Muscle layer of colon (tissue), 2 donors: ENCODE data around the gene LCN12.

Experiments
- H3K27ac ChIP-seq: one replicate; pipeline ENCODE4 v1.7.0; 2013; ENCODE audit warnings: low read depth, mild to moderate bottlenecking, low read length, moderate library complexity
- H3K27me3 ChIP-seq, 2 donors: one replicate each; pipeline ENCODE4 v1.7.0; 2013; ENCODE audit warnings: low read length in 2 of 2, mild to moderate bottlenecking in 2 of 2; ENCODE audit not compliant: insufficient read depth in 2 of 2, control insufficient read depth in 1 of 2
- H3K36me3 ChIP-seq: one replicate; pipeline ENCODE4 v1.7.0; 2013; ENCODE audit warnings: mild to moderate bottlenecking, low read length; ENCODE audit not compliant: insufficient read depth
- H3K4me1 ChIP-seq: one replicate; pipeline ENCODE4 v1.7.0; 2013; ENCODE audit warnings: mild to moderate bottlenecking, low read length; ENCODE audit not compliant: insufficient read depth
- H3K4me3 ChIP-seq, 2 donors: one replicate each; pipeline ENCODE4 v1.7.0; 2013; ENCODE audit warnings: low read length in 2 of 2, low read depth in 1 of 2, mild to moderate bottlenecking in 1 of 2, moderate library complexity in 1 of 2
- H3K9ac ChIP-seq: one replicate; pipeline ENCODE4 v1.7.0; 2013; ENCODE audit warnings: low read length
- H3K9me3 ChIP-seq: one replicate; pipeline ENCODE4 v1.7.0; 2013; ENCODE audit warnings: mild to moderate bottlenecking, low read length
- donor health status: abdominal sarcoma.
- donor health status: Adenocarcinoma of cecum.

The LCN12 gene

GRCh38 chr9:136949239-136949816, 2.7 kb upstream of the LCN12 start:
- peaks cover 3% of the 10 kb centered on the region for H3K4me1 ChIP-seq
- H3K4me3 ChIP-seq = peak overlapping the region; percentile 38 to 75
- no peaks in the 10 kb centered on the region for H3K27me3 ChIP-seq
- no peaks in the 10 kb centered on the region for H3K9me3 ChIP-seq
- peak overlapping the region; percentile 58 for H3K27ac ChIP-seq
- no peaks in the 10 kb centered on the region for H3K36me3 ChIP-seq
- no peak overlapping the region for H3K9ac ChIP-seq

DNA sequence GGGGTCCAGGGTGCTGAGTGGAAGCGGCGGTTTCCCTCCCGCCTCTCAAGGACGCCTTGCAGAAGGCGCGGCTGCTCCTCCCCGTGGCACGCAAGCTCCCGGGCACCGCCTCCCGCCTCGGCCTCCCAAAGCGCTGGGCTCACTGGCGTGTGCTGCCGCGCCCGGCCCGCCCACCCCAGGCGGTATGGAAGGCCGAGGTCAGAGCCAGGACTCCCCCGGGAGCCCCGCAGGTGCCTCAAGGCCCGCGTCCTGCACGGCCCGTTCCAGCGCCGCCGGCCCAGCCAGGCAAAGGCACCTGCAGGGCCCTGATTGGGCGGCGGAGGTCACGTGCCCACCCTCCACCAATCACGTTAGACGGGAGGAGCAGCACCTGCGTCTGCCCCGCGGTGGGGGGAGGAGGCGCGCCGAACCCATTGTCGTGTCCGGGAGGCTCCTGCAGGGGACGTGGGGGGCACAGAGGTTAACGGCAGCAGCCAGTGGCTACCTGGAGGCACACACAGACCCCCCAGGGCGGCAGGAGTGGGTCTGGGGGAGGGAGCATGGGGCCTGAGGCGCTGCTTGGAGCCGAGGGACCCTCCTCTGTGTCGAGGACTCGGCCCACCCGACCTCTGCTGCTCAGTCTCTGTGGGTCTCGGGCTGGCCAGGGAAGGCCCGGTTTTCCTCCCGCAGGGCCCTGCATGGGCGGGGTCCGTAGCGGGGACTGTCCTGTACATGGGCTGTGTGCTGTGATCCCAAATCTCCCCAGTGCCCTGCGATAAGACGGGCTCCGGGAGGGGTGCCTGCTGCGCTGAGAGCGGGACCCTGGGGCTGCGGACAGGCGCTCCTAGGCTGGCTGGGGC, 2.0 kb upstream of the LCN12 start:
- Histone ChIP-seq H3K9me3 (no peaks in the 10 kb centered on the region), H3K27ac (peak overlapping the region; percentile 58), H3K27me3 (no peaks in the 10 kb centered on the region), H3K9ac (peak overlapping the region; percentile 24), H3K4me1 (peaks cover under 1% of the 10 kb centered on the region), H3K36me3 (no peaks in the 10 kb centered on the region), H3K4me3 (peak overlapping the region; percentile 38 to 75)

DNA sequence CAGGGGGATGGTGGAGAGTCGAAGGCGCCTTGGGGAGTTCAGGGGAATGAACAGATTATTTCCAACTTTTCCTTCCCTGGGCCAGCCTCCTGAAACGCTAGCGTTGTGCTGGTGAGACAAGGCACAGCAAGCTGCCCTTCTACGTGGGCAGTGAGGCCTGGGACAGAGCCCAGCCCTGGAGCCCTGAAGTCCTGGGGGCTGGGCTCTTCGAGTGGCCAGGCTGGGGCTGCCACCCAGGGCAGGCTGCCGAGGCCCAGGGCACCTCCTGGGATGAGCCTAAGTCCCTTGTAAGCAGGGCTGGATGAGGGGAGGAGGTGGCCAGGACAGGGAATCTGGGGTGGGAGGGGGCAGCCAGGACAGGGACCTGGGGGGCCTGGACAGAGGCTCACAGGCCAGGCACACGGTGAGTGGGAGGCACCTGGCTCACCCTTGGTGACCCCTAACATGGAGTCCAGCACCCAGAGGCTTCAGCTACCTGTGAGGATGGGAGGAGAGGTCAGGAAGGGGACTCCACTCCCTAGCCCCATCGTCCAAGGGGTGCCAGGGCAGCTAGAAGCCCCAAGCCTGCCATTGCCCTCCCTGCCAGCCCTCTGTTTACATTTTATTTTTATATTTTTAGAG, 1.3 kb upstream of the LCN12 start:
- Histone ChIP-seq H3K36me3 (no peaks in the 10 kb centered on the region), H3K4me1 (no peaks in the 10 kb centered on the region), H3K4me3 (peak overlapping the region; percentile 38 to 75), H3K27me3 (no peaks in the 10 kb centered on the region), H3K27ac (peak overlapping the region; percentile 36), H3K9ac (peak overlapping the region; percentile 24), H3K9me3 (no peaks in the 10 kb centered on the region)

DNA sequence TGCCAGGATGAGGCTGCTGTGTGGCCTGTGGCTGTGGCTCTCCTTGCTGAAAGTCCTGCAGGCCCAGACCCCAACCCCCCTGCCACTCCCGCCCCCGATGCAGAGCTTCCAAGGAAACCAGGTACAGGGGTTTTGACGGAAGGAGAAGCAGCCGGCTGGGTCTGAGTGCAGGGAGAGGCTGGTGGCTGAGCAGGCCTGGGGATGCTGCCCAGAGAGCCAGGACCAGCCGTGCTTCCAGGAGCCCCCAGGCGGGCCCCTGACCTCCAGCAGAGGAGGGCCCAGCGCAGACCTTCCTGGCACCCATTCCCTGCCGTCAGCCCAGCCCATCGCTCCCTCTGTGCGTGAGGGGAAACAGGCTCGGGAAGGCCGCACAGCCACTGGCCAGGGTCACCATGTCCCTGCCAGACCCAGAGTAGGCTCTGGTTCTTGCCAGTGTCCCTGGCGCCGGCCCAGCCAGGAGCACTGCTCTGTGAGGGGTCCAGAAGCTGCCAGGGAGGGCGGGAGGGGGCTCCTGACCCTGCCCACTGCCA, 313 bp downstream of the LCN12 start:
- Histone ChIP-seq H3K27ac (no peak overlapping the region), H3K36me3 (no peaks in the 10 kb centered on the region), H3K27me3 (no peaks in the 10 kb centered on the region), H3K9ac (no peak overlapping the region), H3K9me3 (no peaks in the 10 kb centered on the region), H3K4me3 (no peak overlapping the region), H3K4me1 (no peaks in the 10 kb centered on the region)

DNA sequence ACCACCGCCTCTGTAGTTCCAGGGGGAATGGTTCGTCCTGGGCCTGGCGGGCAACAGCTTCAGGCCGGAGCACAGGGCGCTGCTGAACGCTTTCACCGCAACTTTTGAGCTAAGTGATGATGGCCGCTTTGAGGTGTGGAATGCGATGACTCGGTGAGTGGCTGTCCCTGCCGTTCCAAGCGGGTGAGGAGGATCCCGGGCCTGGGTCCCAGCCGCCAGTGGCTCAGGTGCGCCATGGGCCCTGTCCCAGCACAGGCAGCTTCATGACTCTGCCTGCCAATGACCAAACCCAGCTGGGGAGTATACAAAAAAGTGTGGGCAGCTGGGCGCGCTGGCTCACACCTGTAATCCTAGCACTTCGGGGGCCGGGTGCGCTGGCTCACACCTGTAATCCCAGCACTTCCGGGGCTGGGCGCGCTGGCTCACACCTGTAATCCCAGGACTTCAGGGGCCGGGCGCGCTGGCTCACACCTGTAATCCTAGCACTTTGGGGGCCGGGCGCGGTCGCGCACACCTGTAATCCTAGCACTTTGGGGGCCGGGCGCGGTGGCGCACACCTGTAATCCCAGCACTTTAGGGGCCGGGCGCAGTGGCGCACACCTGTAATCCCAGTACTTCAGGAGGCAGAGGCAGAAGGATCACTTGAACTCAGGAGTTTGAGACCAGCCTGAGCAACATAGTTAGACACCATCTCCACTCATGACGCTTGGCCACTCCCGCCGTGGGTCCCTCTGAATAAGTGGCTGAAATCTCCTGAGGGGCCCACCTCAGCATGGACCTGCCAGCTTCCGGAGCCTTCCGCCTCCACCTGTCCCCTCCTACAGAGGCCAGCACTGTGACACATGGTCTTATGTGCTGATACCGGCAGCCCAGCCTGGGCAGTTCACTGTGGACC, 1.1 kb downstream of the LCN12 start:
- Histone ChIP-seq H3K9me3 (no peaks in the 10 kb centered on the region), H3K4me3 (no peak overlapping the region), H3K4me1 (no peaks in the 10 kb centered on the region), H3K27ac (no peak overlapping the region), H3K36me3 (no peaks in the 10 kb centered on the region), H3K9ac (no peak overlapping the region), H3K27me3 (no peaks in the 10 kb centered on the region)

GRCh38 chr9:136953771-136954269, 1.7 kb downstream of the LCN12 start:
- Histone ChIP-seq H3K27me3 (no peaks in the 10 kb centered on the region), H3K9me3 (no peaks in the 10 kb centered on the region), H3K4me3 (no peak overlapping the region), H3K4me1 (no peaks in the 10 kb centered on the region), H3K9ac (no peak overlapping the region), H3K36me3 (no peaks in the 10 kb centered on the region), H3K27ac (no peak overlapping the region)

DNA sequence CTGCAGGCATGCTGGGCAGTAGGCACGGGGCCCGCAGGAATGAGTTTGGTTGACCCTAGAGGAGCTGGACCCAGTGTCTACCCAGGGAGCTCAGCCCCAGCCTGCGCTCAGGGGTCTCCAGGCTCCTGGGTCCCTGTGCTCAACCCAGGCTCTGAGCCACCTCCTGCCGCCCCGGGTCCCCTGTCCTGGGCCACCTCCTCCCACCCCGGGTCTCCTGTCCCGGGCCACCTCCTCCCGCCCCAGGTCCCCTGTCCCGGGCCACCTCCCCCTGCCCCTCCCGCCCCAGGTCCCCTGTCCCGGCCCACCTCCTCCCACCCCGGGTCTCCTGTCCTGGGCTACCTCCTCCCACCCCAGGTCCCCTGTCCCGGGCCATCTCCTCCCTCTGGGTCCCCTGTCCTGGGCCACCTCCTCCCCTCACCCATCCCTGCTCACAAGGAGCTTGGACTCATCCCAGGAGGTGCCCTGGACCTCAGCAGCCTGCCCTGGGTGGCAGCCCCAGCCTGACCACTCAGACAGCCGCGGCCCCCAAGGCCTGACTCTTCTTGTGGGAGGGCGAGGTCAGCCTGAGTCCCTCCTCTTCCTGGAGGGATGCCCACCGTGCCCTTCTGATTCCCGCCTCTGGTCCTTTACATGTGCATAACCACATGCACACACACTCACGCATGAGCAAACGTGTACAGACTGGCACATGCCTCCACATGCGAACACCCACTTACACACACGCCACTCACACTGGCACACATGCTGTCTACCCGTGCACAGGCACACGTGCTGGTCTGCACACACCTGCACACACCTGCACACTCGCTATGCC, 2.4 kb downstream of the LCN12 start:
- Histone ChIP-seq H3K4me1 (no peaks in the 10 kb centered on the region), H3K27me3 (no peaks in the 10 kb centered on the region), H3K27ac (no peak overlapping the region), H3K4me3 (no peak overlapping the region), H3K9me3 (no peaks in the 10 kb centered on the region), H3K9ac (no peak overlapping the region), H3K36me3 (no peaks in the 10 kb centered on the region)

- no peaks in the 10 kb centered on the region for H3K36me3 ChIP-seq
- no peaks in the 10 kb centered on the region for H3K9me3 ChIP-seq
- H3K27ac ChIP-seq = no peak overlapping the region
These were observed 3.3 kb downstream of the LCN12 start for GRCh38 chr9:136955202-136955942.

DNA sequence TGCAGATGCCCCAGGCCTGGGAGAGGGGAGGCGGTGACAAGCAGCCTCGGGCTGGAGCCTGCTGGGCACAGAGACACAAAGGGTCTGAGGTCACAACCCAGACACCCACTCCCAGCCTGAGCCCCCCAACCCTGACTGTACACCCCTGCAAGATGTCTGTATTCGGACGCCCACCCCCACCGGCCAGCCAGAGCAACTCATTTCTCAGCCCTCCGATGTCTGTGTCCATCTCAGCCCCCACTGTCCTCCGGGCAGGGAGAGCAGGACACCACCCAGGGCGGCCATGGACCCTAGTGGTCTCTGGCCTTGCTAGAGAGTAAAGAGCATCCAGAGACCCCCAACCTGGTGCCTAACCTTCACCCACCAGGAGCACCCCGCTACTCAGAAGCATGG, 3.9 kb downstream of the LCN12 start:
- no peaks in the 10 kb centered on the region for H3K36me3 ChIP-seq
- H3K27me3 ChIP-seq = no peaks in the 10 kb centered on the region
- H3K9ac ChIP-seq = no peak overlapping the region
- no peak overlapping the region for H3K27ac ChIP-seq
- no peaks in the 10 kb centered on the region for H3K9me3 ChIP-seq
- H3K4me3 ChIP-seq = no peak overlapping the region
- H3K4me1 ChIP-seq = no peaks in the 10 kb centered on the region

More at GRCh38 chr9:136955202-136955942, 3.3 kb downstream of the LCN12 start:
- Histone ChIP-seq H3K27me3 (no peaks in the 10 kb centered on the region), H3K4me3 (no peak overlapping the region), H3K9ac (no peak overlapping the region), H3K4me1 (no peaks in the 10 kb centered on the region)

DNA sequence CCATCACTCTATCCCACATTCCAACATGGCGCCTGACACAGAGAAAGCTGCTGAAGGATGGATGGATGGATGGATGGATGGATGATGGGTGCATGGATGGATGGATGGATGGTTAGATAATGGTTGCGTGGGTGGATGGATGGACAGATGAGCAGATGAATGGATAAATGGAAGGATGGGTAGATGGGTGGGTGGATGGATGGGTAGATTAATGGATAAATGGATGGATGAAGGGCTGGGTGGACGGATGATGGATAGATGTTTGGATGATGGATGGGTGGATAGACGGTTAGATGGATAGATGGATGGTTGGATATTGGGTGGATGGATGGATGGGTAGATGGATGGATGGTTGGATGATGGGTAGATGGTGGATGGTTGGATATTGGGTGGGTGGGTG, 4.5 kb downstream of the LCN12 start:
- Histone ChIP-seq H3K9me3 (no peaks in the 10 kb centered on the region), H3K4me3 (no peak overlapping the region), H3K27me3 (no peaks in the 10 kb centered on the region), H3K36me3 (no peaks in the 10 kb centered on the region), H3K27ac (no peak overlapping the region), H3K9ac (no peak overlapping the region), H3K4me1 (no peaks in the 10 kb centered on the region)
